Measurements from ENCODE around the gene CAMK2G. TPM values are rescaled to one million over a fixed set of nuclear protein-coding genes. Genes with fewer than 3 reads are reported as not detected.

CAMK2G gene
- total RNA-seq, 1 experiment from 2014 or later, result 41.4 TPM

DNA sequence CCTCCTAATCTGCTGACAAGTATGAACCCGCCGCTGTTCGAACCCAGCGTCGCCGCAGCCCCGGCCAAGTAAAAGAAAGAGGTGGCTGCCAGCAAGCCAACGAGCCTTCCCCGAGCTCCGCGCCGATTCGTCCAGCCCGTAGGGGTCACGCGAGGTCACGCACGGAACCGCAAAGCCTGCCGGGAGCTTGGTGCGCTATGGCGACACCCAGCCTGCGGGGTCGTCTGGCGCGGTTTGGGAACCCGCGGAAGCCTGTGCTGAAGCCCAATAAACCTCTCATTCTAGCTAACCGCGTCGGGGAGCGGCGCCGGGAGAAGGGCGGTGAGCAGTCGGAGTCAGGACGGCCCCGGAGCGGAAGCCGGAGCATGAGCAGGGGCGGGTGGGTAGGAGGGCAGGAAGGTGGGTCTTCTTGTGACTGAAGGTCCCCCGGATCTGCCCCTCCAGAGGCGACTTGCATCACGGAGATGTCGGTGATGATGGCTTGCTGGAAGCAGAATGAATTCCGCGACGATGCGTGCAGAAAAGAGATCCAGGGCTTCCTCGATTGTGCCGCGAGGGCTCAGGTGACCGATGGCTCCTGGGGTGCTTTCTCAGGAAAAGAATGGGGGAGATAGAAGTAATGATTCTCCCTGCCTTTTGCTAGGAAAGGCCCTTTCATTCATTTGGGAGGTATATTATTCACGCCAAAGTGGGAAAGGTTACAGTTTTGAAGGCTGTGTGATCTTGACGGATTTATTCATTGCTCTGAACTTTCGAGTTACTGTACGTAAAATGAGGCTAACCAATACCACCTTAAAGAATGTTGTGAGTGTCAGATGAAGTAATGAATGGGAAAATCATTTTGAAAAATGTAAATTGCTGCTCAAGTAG lies 92.2 kb downstream of the CAMK2G start, which contains the start of gene CHCHD1:
CHCHD1 (plus strand) TSS at position 170 of the 870 bp plus-strand sequence; CDS start at position 198, 28 bp downstream.
- in situ Hi-C loops (cut with HindIII; ENCODE audit: low pct_unique_long_range_greater_than_20kb, low sequenced_read_pairs) (no loop called here), intact Hi-C loops (cut with micrococcal nuclease; ENCODE audit: unreplicated experiment) (no loop called here)
- ATAC-seq (peak; percentile 79), DNase-seq (ENCODE audit: low read depth, low spot score) (no peak)
- Histone ChIP-seq H3K4me1 (ENCODE audit: control insufficient read depth, insufficient read depth, low read length) (peaks cover 35% of the 10 kb centered on the region), H3K27ac (ENCODE audit: low read length) (peak within 1 kb of the TSS; percentile 94), H3K9me3 (ENCODE audit: control insufficient read depth, insufficient read depth, low read depth, low read length) (no peaks in the 10 kb centered on the region), H3K36me3 (ENCODE audit: control insufficient read depth, insufficient read depth, low read length) (peaks cover 3% of the 10 kb centered on the region; the same call in 1 of the 2 replicates), H3K4me3 (ENCODE audit: low read depth in 2 of 2, low read length in 2 of 2) (peak within 1 kb of the TSS; percentile 81 to 89), H3K27me3 (ENCODE audit: control insufficient read depth, insufficient read depth, low read length) (no peaks in the 10 kb centered on the region)
- POLR2A ChIA-PET, result interaction anchor here (0.6 to 1.1 kb wide), 2 partner anchors 10 to 98 kb away, joined by 3 read pairs; a partner anchor contains a TSS
- TF ChIP-seq REST (IDR thresholded peaks at IDR 0.05; ENCODE audit: insufficient read depth in 1 of 2, low read depth in 2 of 2, low read length in 1 of 2) (no peak), SIN3A (IDR thresholded peaks at IDR 0.05; ENCODE audit: borderline replicate concordance, insufficient read depth, low read depth, low read length) (peak; percentile 71; the same call in 1 of the 2 replicates), POLR2AphosphoS5 (IDR thresholded peaks at IDR 0.05; ENCODE audit: low read depth, low read length) (peak; percentile 93)
- no TSS peak for BruUV-seq (replicated peaks)
- CTCF ChIA-PET, result interaction anchor here (0.7 to 1.0 kb wide), 2 partner anchors 10 to 57 kb away, joined by 3 read pairs; a partner anchor contains a TSS

- ATAC-seq, result peak; percentile 52
- H3K27ac ChIP-seq (ENCODE audit: low read length), result peak overlapping the region; percentile 94
- no peak for DNase-seq (ENCODE audit: low read depth, low spot score)
- H3K4me3 ChIP-seq (ENCODE audit: low read depth in 2 of 2, low read length in 2 of 2), result peak overlapping the region; percentile 81 to 89
- in situ Hi-C loops (cut with HindIII; ENCODE audit: low pct_unique_long_range_greater_than_20kb, low sequenced_read_pairs) (no loop called here), intact Hi-C loops (cut with micrococcal nuclease; ENCODE audit: unreplicated experiment) (no loop called here)
- H3K9me3 ChIP-seq (ENCODE audit: control insufficient read depth, insufficient read depth, low read depth, low read length), result no peaks in the 10 kb centered on the region
- no TSS peak for BruUV-seq (replicated peaks)
- CTCF ChIA-PET, result interaction anchor here (0.7 to 1.0 kb wide), 2 partner anchors 9 to 58 kb away, joined by 3 read pairs; a partner anchor contains a TSS
- POLR2A ChIA-PET, result interaction anchor here (1.1 kb wide), 1 partner anchor 9 kb away, joined by 3 read pairs; a partner anchor contains a TSS
- peaks cover 3% of the 10 kb centered on the region; the same call in 1 of the 2 replicates for H3K36me3 ChIP-seq (ENCODE audit: control insufficient read depth, insufficient read depth, low read length)
- TF ChIP-seq CTCF (IDR thresholded peaks at IDR 0.05) (no peak), POLR2AphosphoS5 (IDR thresholded peaks at IDR 0.05; ENCODE audit: low read depth, low read length) (no peak), REST (IDR thresholded peaks at IDR 0.05; ENCODE audit: insufficient read depth in 1 of 2, low read depth in 2 of 2, low read length in 1 of 2) (no peak)
- H3K4me1 ChIP-seq (ENCODE audit: control insufficient read depth, insufficient read depth, low read length), result peaks cover 33% of the 10 kb centered on the region
- H3K27me3 ChIP-seq (ENCODE audit: control insufficient read depth, insufficient read depth, low read length), result no peaks in the 10 kb centered on the region
These were observed 92.8 kb downstream of the CAMK2G start for GRCh38 chr10:73781548-73781878.

All from Panc1 (cell line).